OCI-LY1 (cell line): ENCODE measurements around the gene FA2H.

ENCODE experiments used
- H2AFZ ChIP-seq: fragments of 200-600 bp; sonication (generic), shearing (Covaris generic); 2 replicates; pipeline ENCODE4 v1.6.0; 2014; ENCODE audit warnings: antibody characterized with exemption, mild to moderate bottlenecking, low read length
- H3F3A ChIP-seq: fragments of 200-600 bp; sonication (generic), shearing (Covaris generic); 2 replicates; pipeline ENCODE4 v1.6.0; 2014; ENCODE audit warnings: mild to moderate bottlenecking, antibody characterized with exemption, low read length, moderate library complexity; ENCODE audit not compliant: insufficient read depth
- H3K27ac ChIP-seq: fragments of 200-600 bp; sonication (generic); 2 replicates; pipeline ENCODE4 v1.5.1; 2014; ENCODE audit warnings: low read length, mixed run types, mild to moderate bottlenecking, low read depth; ENCODE audit not compliant: poor library complexity, severe bottlenecking
- H3K27me3 ChIP-seq: fragments of 200-600 bp; sonication (generic); 2 replicates; pipeline ENCODE4 v1.6.0; 2014; ENCODE audit warnings: antibody characterized with exemption, mild to moderate bottlenecking, low read length, moderate library complexity; ENCODE audit not compliant: insufficient read depth
- H3K36me3 ChIP-seq: fragments of 200-600 bp; sonication (generic); 2 replicates; pipeline ENCODE4 v1.6.1; 2014; ENCODE audit warnings: mild to moderate bottlenecking, antibody characterized with exemption, low read length, moderate library complexity, mixed read lengths; ENCODE audit not compliant: insufficient read depth
- H3K4me1 ChIP-seq: fragments of 200-600 bp; sonication (generic); 2 replicates; pipeline ENCODE4 v1.5.1; 2014; ENCODE audit warnings: mild to moderate bottlenecking, low read length, moderate library complexity; ENCODE audit not compliant: insufficient read depth, severe bottlenecking
- H3K4me2 ChIP-seq: fragments of 200-600 bp; sonication (generic), shearing (Covaris generic); 2 replicates; pipeline ENCODE4 v1.6.1; 2014; ENCODE audit warnings: low read length
- H3K4me3 ChIP-seq: fragments of 200-600 bp; sonication (generic); 2 replicates; pipeline ENCODE4 v1.5.1; 2014; ENCODE audit warnings: low read length, low read depth, mild to moderate bottlenecking, mixed read lengths; ENCODE audit not compliant: poor library complexity, severe bottlenecking
- H3K79me2 ChIP-seq: fragments of 200-600 bp; shearing (Covaris generic); 2 replicates; pipeline ENCODE4 v1.6.1; 2016; ENCODE audit warnings: mixed run types, low read length, mixed read lengths; ENCODE audit not compliant: insufficient read depth
- H3K9ac ChIP-seq: fragments of 200-600 bp; sonication (generic), shearing (Covaris generic); 2 replicates; pipeline ENCODE4 v1.6.1; 2014; ENCODE audit warnings: mild to moderate bottlenecking, low read length, mixed read lengths
- H3K9me2 ChIP-seq: fragments of 200-600 bp; sonication (generic), shearing (Covaris generic); 2 replicates; pipeline ENCODE4 v1.6.1; 2014; ENCODE audit warnings: low read depth, mild to moderate bottlenecking, low read length, mixed read lengths
- H3K9me3 ChIP-seq: fragments of 200-600 bp; shearing (Covaris generic); 2 replicates; pipeline ENCODE4 v1.6.1; 2014; ENCODE audit warnings: low read length, mixed read lengths
- H4K20me1 ChIP-seq: fragments of 200-600 bp; sonication (generic), shearing (Covaris generic); 2 replicates; pipeline ENCODE4 v1.6.0; 2016; ENCODE audit warnings: mild to moderate bottlenecking, low read length; ENCODE audit not compliant: insufficient read depth
- EZH2 ChIP-seq: fragments of 200-600 bp; sonication (generic), shearing (Covaris generic); IDR thresholded peaks from 2 replicates; pipeline ENCODE4 v1.8.0; 2017; ENCODE audit warnings: borderline replicate concordance, mixed run types, mild to moderate bottlenecking, antibody characterized with exemption, low read length, moderate library complexity, mixed read lengths
- TF ChIP-seq, protein P1 (sequence below): fragments of 200-600 bp; sonication (generic), shearing (Covaris generic); IDR thresholded peaks from 2 replicates; pipeline ENCODE4 v1.5.1; 2017; ENCODE audit warnings: mild to moderate bottlenecking, antibody characterized with exemption, low read length, moderate library complexity, mixed read lengths

Gene FA2H

DNA sequence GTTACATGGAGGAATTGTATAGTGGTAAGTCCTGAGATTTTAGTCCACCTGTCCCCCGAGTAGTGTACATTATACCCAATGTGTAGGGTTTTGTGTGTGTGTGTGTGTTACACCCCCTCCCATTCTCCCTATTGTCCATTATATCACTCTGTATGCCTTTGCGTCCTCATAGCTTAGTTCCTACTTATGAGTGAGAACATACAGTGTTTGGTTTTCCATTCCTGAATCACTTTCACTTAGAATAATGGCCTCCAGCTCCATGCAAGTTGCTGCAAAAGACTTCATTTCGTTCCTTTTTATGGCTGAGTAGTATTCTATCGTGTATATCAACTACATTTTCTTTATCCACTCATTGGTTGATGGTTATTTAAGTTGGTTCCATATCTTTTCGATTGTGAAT is 635 bp upstream of the FA2H start:
- H3K79me2 ChIP-seq, result no peaks in the 10 kb centered on the region
- H3K4me3 ChIP-seq, result peak overlapping the region; percentile 58
- no peaks in the 10 kb centered on the region for H3K9me2 ChIP-seq
- no peaks in the 10 kb centered on the region for H3K36me3 ChIP-seq
- H3K27ac ChIP-seq, result no peak overlapping the region
- peak overlapping the region; percentile 61 for H3K4me2 ChIP-seq
- no peaks in the 10 kb centered on the region for H4K20me1 ChIP-seq
- no peaks in the 10 kb centered on the region for H3K9me3 ChIP-seq
- H3K4me1 ChIP-seq, result peaks cover 5% of the 10 kb centered on the region
- H3F3A ChIP-seq, result no peaks in the 10 kb centered on the region
- peaks cover 17% of the 10 kb centered on the region for H3K27me3 ChIP-seq
- no peak overlapping the region for H2AFZ ChIP-seq
- no peak for TF ChIP-seq EZH2
- TF ChIP-seq, protein P1, sequence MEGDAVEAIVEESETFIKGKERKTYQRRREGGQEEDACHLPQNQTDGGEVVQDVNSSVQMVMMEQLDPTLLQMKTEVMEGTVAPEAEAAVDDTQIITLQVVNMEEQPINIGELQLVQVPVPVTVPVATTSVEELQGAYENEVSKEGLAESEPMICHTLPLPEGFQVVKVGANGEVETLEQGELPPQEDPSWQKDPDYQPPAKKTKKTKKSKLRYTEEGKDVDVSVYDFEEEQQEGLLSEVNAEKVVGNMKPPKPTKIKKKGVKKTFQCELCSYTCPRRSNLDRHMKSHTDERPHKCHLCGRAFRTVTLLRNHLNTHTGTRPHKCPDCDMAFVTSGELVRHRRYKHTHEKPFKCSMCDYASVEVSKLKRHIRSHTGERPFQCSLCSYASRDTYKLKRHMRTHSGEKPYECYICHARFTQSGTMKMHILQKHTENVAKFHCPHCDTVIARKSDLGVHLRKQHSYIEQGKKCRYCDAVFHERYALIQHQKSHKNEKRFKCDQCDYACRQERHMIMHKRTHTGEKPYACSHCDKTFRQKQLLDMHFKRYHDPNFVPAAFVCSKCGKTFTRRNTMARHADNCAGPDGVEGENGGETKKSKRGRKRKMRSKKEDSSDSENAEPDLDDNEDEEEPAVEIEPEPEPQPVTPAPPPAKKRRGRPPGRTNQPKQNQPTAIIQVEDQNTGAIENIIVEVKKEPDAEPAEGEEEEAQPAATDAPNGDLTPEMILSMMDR, result no peak
- H3K9ac ChIP-seq, result no peak overlapping the region; the same call in 1 of the 2 replicates

DNA sequence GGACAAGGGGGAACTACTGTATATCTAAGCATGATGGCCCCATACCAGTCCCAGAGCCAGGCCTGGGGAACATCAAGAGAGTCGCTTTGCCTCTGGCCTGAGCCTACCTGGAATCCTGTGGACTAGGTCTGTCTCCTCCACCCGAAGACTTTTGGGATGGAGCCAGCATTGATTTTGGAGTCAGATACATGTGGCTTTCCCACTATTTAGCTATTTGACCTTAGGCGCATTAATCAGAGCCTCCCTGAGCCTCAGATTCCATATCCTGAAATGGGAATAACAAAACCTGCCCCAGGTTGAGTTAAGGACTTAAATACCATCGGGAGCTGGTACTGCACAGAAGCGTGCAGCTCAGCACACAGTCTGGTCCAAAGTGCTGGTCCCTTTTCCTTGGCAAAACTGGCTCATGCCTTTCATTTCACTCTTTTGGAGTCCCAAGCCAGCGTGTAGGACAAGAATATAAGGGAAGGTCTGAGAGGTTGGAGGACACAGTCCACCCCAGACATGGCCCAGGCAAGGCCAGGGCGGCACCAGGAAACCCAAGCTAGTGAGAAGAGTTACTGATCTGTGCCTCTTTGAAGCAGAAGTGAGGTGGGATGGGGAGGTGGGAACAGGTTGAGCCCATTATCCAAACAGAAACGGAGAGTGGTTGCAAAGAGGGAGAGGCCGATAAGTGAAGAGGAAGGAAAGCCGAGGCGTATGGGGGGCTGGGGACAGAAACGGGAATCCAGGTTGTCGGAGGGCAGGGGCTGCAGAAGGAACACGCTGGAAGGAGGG is 986 bp downstream of the FA2H start:
- Histone ChIP-seq H3K27me3 (peaks cover 17% of the 10 kb centered on the region), H3K9ac (no peak overlapping the region), H3K9me2 (no peaks in the 10 kb centered on the region), H3K79me2 (no peaks in the 10 kb centered on the region), H3K27ac (no peak overlapping the region), H3K4me3 (no peak overlapping the region), H3K4me2 (peak overlapping the region; percentile 61), H3K4me1 (peaks cover 5% of the 10 kb centered on the region), H2AFZ (no peak overlapping the region), H4K20me1 (no peaks in the 10 kb centered on the region), H3F3A (no peaks in the 10 kb centered on the region), H3K9me3 (no peaks in the 10 kb centered on the region), H3K36me3 (no peaks in the 10 kb centered on the region)
- TF ChIP-seq, protein P1, result no peak
- TF ChIP-seq EZH2, result no peak

DNA sequence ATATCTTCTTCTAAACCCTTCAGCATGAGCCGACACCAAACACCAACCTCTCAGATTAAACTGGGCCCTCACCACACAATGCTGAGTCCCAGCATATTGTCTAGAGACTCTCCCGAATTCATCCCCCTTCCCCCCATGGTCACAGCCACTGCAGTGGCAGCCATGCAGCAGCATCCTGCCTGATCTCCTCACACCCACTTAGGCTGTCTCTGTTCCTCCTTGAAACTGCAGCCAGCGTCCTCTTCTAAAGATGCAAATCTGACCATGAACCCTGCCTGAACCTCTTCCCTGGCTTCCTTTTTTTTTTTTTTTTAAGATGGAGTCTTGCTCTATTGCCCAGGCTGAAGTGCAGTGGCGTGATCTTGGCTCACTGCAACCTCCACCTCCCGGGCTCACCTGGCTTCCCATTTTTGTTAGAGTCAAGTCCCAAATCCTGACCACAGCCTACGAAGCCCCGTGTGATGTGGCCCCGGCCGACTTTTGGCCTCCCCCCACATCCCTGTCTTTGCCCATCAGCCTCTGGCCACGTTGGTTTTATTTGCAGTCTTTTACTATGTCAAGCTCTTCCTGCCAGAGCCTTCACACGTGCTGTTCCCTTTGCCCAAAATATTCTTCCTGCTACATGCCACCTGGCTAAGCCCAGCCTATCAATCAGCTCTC is 2.8 kb downstream of the FA2H start:
- no peak overlapping the region for H3K27ac ChIP-seq
- H3K9me3 ChIP-seq, result no peaks in the 10 kb centered on the region
- H4K20me1 ChIP-seq, result no peaks in the 10 kb centered on the region
- no peaks in the 10 kb centered on the region for H3F3A ChIP-seq
- no peak for TF ChIP-seq EZH2
- TF ChIP-seq, protein P1, result no peak
- H3K4me1 ChIP-seq, result peaks cover 5% of the 10 kb centered on the region
- no peaks in the 10 kb centered on the region for H3K36me3 ChIP-seq
- no peak overlapping the region for H2AFZ ChIP-seq
- H3K27me3 ChIP-seq, result peaks cover 17% of the 10 kb centered on the region
- no peak overlapping the region for H3K4me3 ChIP-seq
- H3K9ac ChIP-seq, result no peak overlapping the region
- H3K4me2 ChIP-seq, result no peak overlapping the region
- no peaks in the 10 kb centered on the region for H3K9me2 ChIP-seq
- no peaks in the 10 kb centered on the region for H3K79me2 ChIP-seq
